HepG2 (cell line): ENCODE results near the gene NXPH1. TPM values are rescaled to one million over a fixed set of nuclear protein-coding genes. Genes with fewer than 3 reads are reported as not detected.
A peak's percentile ranks its signal among the peaks of the same experiment; 100 is the strongest.

Source experiments
- ATAC-seq: fragments of 200-7000 bp; cut with Tn5 transposase; 3 replicates; pipeline ENCODE4 v1.9.1; 2020; ENCODE audit warnings: mild to moderate bottlenecking, moderate library complexity
- BruUV-seq: library from RNA; stranded (reverse); fragments of 400-500 nt; replicated peaks from 2 replicates; lab custom pipeline; 2021; lab: Mats Ljungman, UMichigan
- CTCF ChIA-PET: fragments of 300-600 bp; formaldehyde crosslinking; extraction: SDS; loops from one replicate; lab custom pipeline; 2021; ENCODE audit warnings: low total read pairs, inconsistent platforms, low intra/inter-chr PET ratio; lab: Yijun Ruan, JAX
- POLR2A ChIA-PET: fragments of 350-600 bp; sonication (Branson Sonifier 250); formaldehyde crosslinking; loops from one replicate; lab custom pipeline; 2020; ENCODE audit warnings: antibody characterized with exemption, inconsistent platforms; lab: Yijun Ruan, JAX
- DNase-seq: peaks from one replicate; pipeline ENCODE4 v3.0.0-alpha.2; 2015; ENCODE audit warnings: low spot score
- FAIRE-seq: peaks from 3 replicates; lab custom pipeline; 2011; peaks lifted over from hg19 to GRCh38; lab: Jason Lieb, UNC
- H2AFZ ChIP-seq: one replicate; pipeline ENCODE4 v1.6.1; 2011; ENCODE audit warnings: low read length, inconsistent platforms
- H3K27ac ChIP-seq: fragments of 300-600 bp; 3 replicates; pipeline ENCODE4 v1.8.0; 2011; ENCODE audit warnings: mixed run types, mild to moderate bottlenecking, mixed read lengths, low read length, inconsistent platforms; ENCODE audit not compliant: insufficient read depth; ENCODE audit errors: extremely low read length
- H3K27me3 ChIP-seq, 2 experiments: fragments of 200-600 bp in 1 of 2; 2 replicates in 1 of 2; 3 replicates in 1 of 2; pipeline versions ENCODE4 v1.6.0 to v1.8.0; 2011; ENCODE audit warnings: low read length in 2 of 2, mild to moderate bottlenecking in 2 of 2, moderate library complexity in 2 of 2, inconsistent platforms in 1 of 2; ENCODE audit not compliant: insufficient read depth in 2 of 2, control insufficient read depth in 1 of 2
- H3K36me3 ChIP-seq, 2 experiments: fragments of 200-600 bp in 1 of 2; replicated peaks in 1 of 2; 2 replicates in 1 of 2; 3 replicates in 1 of 2; pipeline versions ENCODE4 v1.5.1 to v1.8.0; 2011; ENCODE audit warnings: low read length in 2 of 2, inconsistent platforms in 1 of 2; ENCODE audit not compliant: insufficient read depth in 2 of 2, control insufficient read depth in 1 of 2
- H3K4me1 ChIP-seq: 2 replicates; pipeline ENCODE4 v1.5.1; 2012; ENCODE audit warnings: low read length, inconsistent platforms; ENCODE audit not compliant: insufficient read depth
- H3K4me2 ChIP-seq: 2 replicates; pipeline ENCODE4 v1.6.0; 2011; ENCODE audit warnings: low read depth, low read length, inconsistent platforms
- H3K4me3 ChIP-seq, 3 experiments: fragments of 200-600 bp in 1 of 3; sonication (generic), shearing (Covaris generic) in 1 of 3; replicated peaks in 1 of 3; 2 replicates each; pipeline ENCODE4 v1.5.1; 2011 to 2016; ENCODE audit warnings: low read length in 3 of 3, inconsistent platforms in 2 of 3, low read depth in 2 of 3, mild to moderate bottlenecking in 2 of 3, control low read depth in 1 of 3, mixed read lengths in 1 of 3; ENCODE audit not compliant: insufficient read depth in 1 of 3
- H3K79me2 ChIP-seq: one replicate; pipeline ENCODE4 v1.6.1; 2011; ENCODE audit warnings: low read length, inconsistent platforms; ENCODE audit not compliant: insufficient read depth
- H3K9ac ChIP-seq: 2 replicates; pipeline ENCODE4 v1.6.0; 2011; ENCODE audit warnings: mild to moderate bottlenecking, low read depth, low read length, inconsistent platforms; ENCODE audit not compliant: insufficient read depth
- H3K9me3 ChIP-seq: 2 replicates; pipeline ENCODE4 v1.5.1; 2012; ENCODE audit warnings: mild to moderate bottlenecking, low read length
- H4K20me1 ChIP-seq: 2 replicates; pipeline ENCODE4 v1.6.0; 2011; ENCODE audit warnings: inconsistent platforms, mild to moderate bottlenecking, low read length, moderate library complexity; ENCODE audit not compliant: insufficient read depth
- ARNT2 ChIP-seq: sonication (generic); formaldehyde crosslinking; IDR thresholded peaks from 2 replicates; pipeline ENCODE4 v1.8.0; 2022; ENCODE audit warnings: mild to moderate bottlenecking, low read depth, missing genetic modification reagents, moderate library complexity
- ELF3 ChIP-seq: IDR thresholded peaks from 2 replicates; pipeline ENCODE4 v1.6.1; 2016; ENCODE audit warnings: missing genetic modification reagents, missing compliant biosample characterization
- IRF2 ChIP-seq: IDR thresholded peaks from 2 replicates; pipeline ENCODE4 v1.6.1; 2018; ENCODE audit warnings: missing genetic modification reagents, missing compliant biosample characterization
- ISX ChIP-seq: sonication (generic); formaldehyde crosslinking; conservative IDR thresholded peaks from 2 replicates; pipeline ENCODE4 v1.5.0; 2020; ENCODE audit warnings: missing genetic modification reagents
- KIAA2018 ChIP-seq: sonication (generic); formaldehyde crosslinking; IDR thresholded peaks from 2 replicates; pipeline ENCODE4 v1.5.0; 2020; ENCODE audit warnings: mild to moderate bottlenecking, missing genetic modification reagents, borderline replicate concordance
- RAD21 ChIP-seq: fragments of 450-650 bp; formaldehyde crosslinking; IDR thresholded peaks from 2 replicates; pipeline ENCODE4 v1.5.0; 2020; ENCODE audit warnings: mild to moderate bottlenecking
- SMC3 ChIP-seq: IDR thresholded peaks from 2 replicates; pipeline ENCODE4 v1.6.1; 2011; ENCODE audit warnings: low read length, improper control_type of control experiment
- STAG1 ChIP-seq: sonication (generic); formaldehyde crosslinking; IDR thresholded peaks from 2 replicates; pipeline ENCODE4 v1.4.0; 2020; ENCODE audit warnings: missing genetic modification reagents
- ZBTB1 ChIP-seq: sonication (generic); formaldehyde crosslinking; IDR thresholded peaks from 2 replicates; pipeline ENCODE4 v1.4.0; 2020; ENCODE audit warnings: missing genetic modification reagents, borderline replicate concordance
- ZNF878 ChIP-seq: sonication (generic); formaldehyde crosslinking; IDR thresholded peaks from 2 replicates; pipeline ENCODE4 v1.8.1; 2023; ENCODE audit warnings: mild to moderate bottlenecking, missing genetic modification reagents, moderate library complexity
- WGBS: methylation state at CpG from one replicate; pipeline ENCODE4 v1.1.6; 2017; ENCODE audit warnings: low lambda C conversion rate; 5-methylcytosine and 5-hydroxymethylcytosine counted together
- in situ Hi-C: cut with HindIII; loops from 2 replicates; pipeline ENCODE4 v1.10.0; 2017; ENCODE audit warnings: low pct_unique_long_range_greater_than_20kb; ENCODE audit not compliant: extremely low pct_ligation_motif_present
- intact Hi-C: fragments of 100-400 bp; cut with micrococcal nuclease; formaldehyde crosslinking; loops from one replicate; pipeline ENCODE4 v1.10.0; 2022; ENCODE audit not compliant: unreplicated experiment
- polyA plus RNA-seq, 8 experiments: library from polyadenylated mRNA; depleted of rRNA in 3 of 8; stranded (reverse) in 7 of 8; unstranded in 1 of 8; fragments of >200 nt; fragmentation: Illumina TruSeq in 4 of 8; extraction: Trizol in 4 of 8; gene quantifications; 2 replicates each; pipeline versions ENCODE4 v1.2.1 to v1.2.3, GENCODE V29; 2011 to 2016; ENCODE audit warnings: low read depth in 4 of 8, missing spikeins in 1 of 8, mixed read lengths in 1 of 8; ENCODE audit not compliant: insufficient read depth in 1 of 8
- total RNA-seq, 5 experiments: library from RNA; depleted of rRNA; stranded (reverse); fragments of >200 nt; fragmentation: Illumina TruSeq; extraction: Trizol; gene quantifications; 2 replicates each; pipeline ENCODE4 v1.2.3, GENCODE V29; 2016; ENCODE audit warnings: low read depth in 1 of 5
- TF ChIP-seq, protein P1 (sequence below): sonication (generic); formaldehyde crosslinking; IDR thresholded peaks from 2 replicates; pipeline ENCODE4; 2020; ENCODE audit warnings: missing genetic modification reagents, mild to moderate bottlenecking, borderline replicate concordance
- TF ChIP-seq, protein P2 (sequence below): sonication (generic); formaldehyde crosslinking; conservative IDR thresholded peaks from 2 replicates; pipeline ENCODE4 v1.8.0; 2022; ENCODE audit warnings: low read depth, missing genetic modification reagents

Gene NXPH1
- total and polyA plus RNA-seq, 2 of the 13 experiments (the other 11 are each of a cell fraction or from before 2014, with no cell fraction given) = not detected

- peaks cover 0 to 33% of the 10 kb centered on the region in 2 experiments; a peak in 3 of 5 replicates for H3K27me3 ChIP-seq
- no peaks in the 10 kb centered on the region for H3K36me3 ChIP-seq
- H3K9ac ChIP-seq = no peak overlapping the region
- no peaks in the 10 kb centered on the region for H3K9me3 ChIP-seq
- H2AFZ ChIP-seq = no peak overlapping the region
- H3K4me3 ChIP-seq = no peak overlapping the region
- DNase-seq (peak; percentile 23), ATAC-seq (peak; percentile 71), FAIRE-seq (peak; percentile 37)
- CTCF ChIA-PET = interaction anchor here (1.8 kb wide), 1 partner anchor 287 kb away, joined by 6 read pairs; no protein-coding TSS in a partner anchor
- H4K20me1 ChIP-seq = no peaks in the 10 kb centered on the region
- peaks cover 25% of the 10 kb centered on the region for H3K4me1 ChIP-seq
- peak overlapping the region; percentile 23; the same call in 1 of the 2 replicates for H3K4me2 ChIP-seq
- intact Hi-C loops = loop anchor here (5.0 kb wide), 1 partner anchor 1985 kb away; no protein-coding TSS in a partner anchor
- BruUV-seq = no TSS peak
- H3K79me2 ChIP-seq = no peaks in the 10 kb centered on the region
- WGBS = 0% methylated on average over 15 of the region's 15 CpGs
- no peak overlapping the region for H3K27ac ChIP-seq
- in situ Hi-C loops = no loop called here
- POLR2A ChIA-PET = no interaction called here
- TF ChIP-seq ARNT2 (CRISPR knock-in tag) = no peak
- TF ChIP-seq, protein P1, sequence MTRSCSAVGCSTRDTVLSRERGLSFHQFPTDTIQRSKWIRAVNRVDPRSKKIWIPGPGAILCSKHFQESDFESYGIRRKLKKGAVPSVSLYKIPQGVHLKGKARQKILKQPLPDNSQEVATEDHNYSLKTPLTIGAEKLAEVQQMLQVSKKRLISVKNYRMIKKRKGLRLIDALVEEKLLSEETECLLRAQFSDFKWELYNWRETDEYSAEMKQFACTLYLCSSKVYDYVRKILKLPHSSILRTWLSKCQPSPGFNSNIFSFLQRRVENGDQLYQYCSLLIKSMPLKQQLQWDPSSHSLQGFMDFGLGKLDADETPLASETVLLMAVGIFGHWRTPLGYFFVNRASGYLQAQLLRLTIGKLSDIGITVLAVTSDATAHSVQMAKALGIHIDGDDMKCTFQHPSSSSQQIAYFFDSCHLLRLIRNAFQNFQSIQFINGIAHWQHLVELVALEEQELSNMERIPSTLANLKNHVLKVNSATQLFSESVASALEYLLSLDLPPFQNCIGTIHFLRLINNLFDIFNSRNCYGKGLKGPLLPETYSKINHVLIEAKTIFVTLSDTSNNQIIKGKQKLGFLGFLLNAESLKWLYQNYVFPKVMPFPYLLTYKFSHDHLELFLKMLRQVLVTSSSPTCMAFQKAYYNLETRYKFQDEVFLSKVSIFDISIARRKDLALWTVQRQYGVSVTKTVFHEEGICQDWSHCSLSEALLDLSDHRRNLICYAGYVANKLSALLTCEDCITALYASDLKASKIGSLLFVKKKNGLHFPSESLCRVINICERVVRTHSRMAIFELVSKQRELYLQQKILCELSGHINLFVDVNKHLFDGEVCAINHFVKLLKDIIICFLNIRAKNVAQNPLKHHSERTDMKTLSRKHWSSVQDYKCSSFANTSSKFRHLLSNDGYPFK (CRISPR knock-in tag) = no peak
- no peak for TF ChIP-seq ISX
- TF ChIP-seq ELF3 (CRISPR knock-in tag) = no peak
- peak; percentile 46; the same call in 1 of the 2 replicates for TF ChIP-seq RAD21 (CRISPR knock-in tag)
- no peak for TF ChIP-seq KIAA2018 (CRISPR knock-in tag)
- TF ChIP-seq STAG1 (CRISPR knock-in tag) = peak; percentile 71
- peak; percentile 41; the same call in 1 of the 2 replicates for TF ChIP-seq SMC3
- no peak for TF ChIP-seq IRF2
- 0 out of 2 replicates have a peak, but pooled peaks have one; percentile 16 for TF ChIP-seq ZNF878 (CRISPR knock-in tag)
- TF ChIP-seq, protein P2, sequence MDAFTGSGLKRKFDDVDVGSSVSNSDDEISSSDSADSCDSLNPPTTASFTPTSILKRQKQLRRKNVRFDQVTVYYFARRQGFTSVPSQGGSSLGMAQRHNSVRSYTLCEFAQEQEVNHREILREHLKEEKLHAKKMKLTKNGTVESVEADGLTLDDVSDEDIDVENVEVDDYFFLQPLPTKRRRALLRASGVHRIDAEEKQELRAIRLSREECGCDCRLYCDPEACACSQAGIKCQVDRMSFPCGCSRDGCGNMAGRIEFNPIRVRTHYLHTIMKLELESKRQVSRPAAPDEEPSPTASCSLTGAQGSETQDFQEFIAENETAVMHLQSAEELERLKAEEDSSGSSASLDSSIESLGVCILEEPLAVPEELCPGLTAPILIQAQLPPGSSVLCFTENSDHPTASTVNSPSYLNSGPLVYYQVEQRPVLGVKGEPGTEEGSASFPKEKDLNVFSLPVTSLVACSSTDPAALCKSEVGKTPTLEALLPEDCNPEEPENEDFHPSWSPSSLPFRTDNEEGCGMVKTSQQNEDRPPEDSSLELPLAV (CRISPR knock-in tag) = no peak
- no peak for TF ChIP-seq ZBTB1 (CRISPR knock-in tag)
These were observed 3.6 kb downstream of the NXPH1 start for GRCh38 chr7:8436965-8437364.
